PC-3 (cell line): Measurements from ENCODE around the gene PTGER2.

ENCODE experiments used
- CTCF ChIP-seq: fragments of 300-600 bp; sonication (generic); conservative IDR thresholded peaks from 2 replicates; pipeline ENCODE4 v1.5.1; 2017; ENCODE audit warnings: antibody characterized with exemption, low read depth, mild to moderate bottlenecking, low read length
- EZH2 ChIP-seq: fragments of 300-600 bp; sonication (generic); IDR thresholded peaks from one replicate; pipeline ENCODE4 v1.6.1; 2017; ENCODE audit warnings: antibody characterized with exemption, mild to moderate bottlenecking, low read length; ENCODE audit not compliant: unreplicated experiment

- TF ChIP-seq EZH2, result no peak
- no peak for TF ChIP-seq CTCF
Observed at GRCh38 chr14:52333823-52334657, 19.9 kb downstream of the PTGER2 start.
